C1 segment of cervical spinal cord (tissue), 14 donors: ENCODE results near the gene PRAMEF27.
"Not testable (repeated sequence)": the region's sequence is repeated elsewhere in the genome, so short reads cannot be mapped to it uniquely, and the experiment has no call there.

Experiments
- DNase-seq, 14 donors: peaks; one replicate each; lab custom pipeline; 2025; lab: John Stamatoyannopoulos, UW

PRAMEF27 gene

DNA sequence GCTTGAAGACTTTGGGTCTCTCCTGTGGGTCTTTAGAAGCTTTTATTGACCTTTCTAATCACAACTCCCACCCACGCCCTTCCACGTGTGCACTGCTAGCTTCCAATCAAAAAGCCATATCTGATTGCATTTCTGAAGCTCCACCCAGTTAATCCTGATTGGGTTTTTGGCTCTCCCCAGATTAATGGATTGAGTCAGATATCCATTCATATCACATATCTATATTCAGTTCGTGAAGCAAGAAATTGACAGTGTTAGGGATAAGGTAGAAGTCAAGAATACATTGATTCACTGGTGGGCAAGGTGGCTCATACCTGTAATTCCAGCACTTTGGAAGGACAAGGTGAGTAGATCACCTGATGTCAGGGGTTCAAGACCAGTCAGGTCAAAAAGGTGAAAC, at the start of gene PRAMEF27:
PRAMEF27 (minus strand) TSS at position 101 of the 400 bp plus-strand sequence. CDS start 2,916 bp downstream, outside the sequence.
- DNase-seq: not testable (repeated sequence)

DNA sequence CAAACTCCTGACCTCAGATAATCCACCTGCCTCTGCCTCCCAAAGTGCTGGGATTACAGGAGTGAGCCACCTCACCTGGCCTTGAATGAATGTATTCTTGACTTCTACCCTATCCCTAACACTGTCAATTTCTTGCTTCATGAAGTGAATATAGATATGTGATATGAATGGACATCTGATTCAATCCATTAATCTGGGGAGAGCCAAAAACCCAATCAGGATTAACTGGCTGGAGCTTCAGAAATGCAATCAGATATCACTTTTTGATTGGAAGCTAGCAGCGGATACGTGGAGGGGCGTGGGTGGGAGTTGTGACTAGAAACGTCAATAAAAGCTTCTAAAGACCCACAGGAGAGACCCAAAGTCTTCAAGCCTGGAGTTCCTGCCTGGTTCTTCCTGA, 14.1 kb upstream of the PRAMEF27 start, which contains the start of gene PRAMEF25:
PRAMEF25 (plus strand) TSS at position 301 of the 400 bp plus-strand sequence. CDS start 2,920 bp downstream, outside the sequence.
- not testable (repeated sequence) for DNase-seq

GRCh38 chr1:13019846-13020245, 36.5 kb downstream of the PRAMEF27 start:
- DNase-seq: not testable (repeated sequence)

GRCh38 chr1:13011932-13012331, 44.4 kb downstream of the PRAMEF27 start:
- DNase-seq: not testable (repeated sequence)

DNA sequence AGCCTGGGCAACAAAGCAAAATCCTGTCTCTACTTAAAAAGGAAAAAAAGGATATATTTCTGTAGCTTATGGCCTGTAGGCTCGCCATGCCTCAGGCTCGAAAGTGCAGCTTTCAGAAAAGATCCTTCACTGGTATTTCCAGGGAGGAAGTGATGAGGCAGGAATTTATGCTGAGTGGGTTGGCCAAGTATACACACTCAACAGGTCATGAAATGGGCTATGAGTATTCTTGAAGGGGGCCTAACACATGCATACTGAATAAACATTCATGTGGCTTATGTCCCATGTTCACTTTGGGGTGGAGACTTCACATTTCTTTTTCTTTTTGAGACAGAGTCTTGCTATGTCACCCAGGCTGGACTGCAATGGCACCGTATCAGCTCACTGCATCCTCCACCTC, 47.0 kb downstream of the PRAMEF27 start:
- not testable (repeated sequence) for DNase-seq

DNA sequence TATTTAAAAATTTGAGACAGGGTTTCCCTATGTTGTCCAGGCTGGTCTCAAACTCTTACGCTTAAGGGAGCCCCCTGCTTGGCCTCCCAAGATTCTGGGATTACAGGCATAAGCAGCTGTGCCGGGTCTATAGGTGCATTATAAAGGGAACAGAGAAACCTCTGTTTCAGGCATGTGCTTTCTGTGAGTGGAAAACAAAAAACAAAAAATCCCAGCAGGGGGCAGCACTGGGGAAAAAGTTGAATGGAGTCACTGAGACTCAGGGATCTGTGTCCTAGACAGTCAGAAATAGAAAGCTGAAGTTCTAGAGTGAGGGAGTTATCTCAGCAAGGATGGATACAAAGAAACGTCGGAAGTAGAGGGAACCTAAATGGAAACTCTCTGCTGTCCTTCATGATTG, 50.6 kb downstream of the PRAMEF27 start:
- DNase-seq: not testable (repeated sequence)
